Loucy (cell line): ENCODE measurements around the gene WDSUB1.

ENCODE experiments used
- H2AFZ ChIP-seq: fragments of 200-600 bp; sonication (generic); 2 replicates; pipeline ENCODE4 v1.6.0; 2016; ENCODE audit warnings: antibody characterized with exemption, mild to moderate bottlenecking, low read length, moderate library complexity
- H3F3A ChIP-seq: fragments of 200-600 bp; 2 replicates; pipeline ENCODE4 v1.6.0; 2016; ENCODE audit warnings: antibody characterized with exemption, low read depth, mild to moderate bottlenecking
- H3K27me3 ChIP-seq: fragments of 200-600 bp; sonication (generic); 2 replicates; pipeline ENCODE4 v1.6.1; 2014; ENCODE audit warnings: low read length, mild to moderate bottlenecking; ENCODE audit not compliant: insufficient read depth, poor library complexity, severe bottlenecking
- H3K36me3 ChIP-seq: fragments of 200-600 bp; sonication (generic); 2 replicates; pipeline ENCODE4 v1.6.1; 2016; ENCODE audit warnings: low read length; ENCODE audit not compliant: insufficient read depth
- H3K4me1 ChIP-seq: fragments of 200-600 bp; sonication (generic); 2 replicates; pipeline ENCODE4 v1.5.1; 2014; ENCODE audit warnings: low read length, mild to moderate bottlenecking; ENCODE audit not compliant: insufficient read depth, poor library complexity, severe bottlenecking
- H3K4me2 ChIP-seq: fragments of 200-600 bp; sonication (generic); 2 replicates; pipeline ENCODE4 v1.6.0; 2014; ENCODE audit warnings: antibody characterized with exemption, low read length, low read depth, mild to moderate bottlenecking; ENCODE audit not compliant: poor library complexity, severe bottlenecking
- H3K4me3 ChIP-seq: fragments of 200-600 bp; sonication (generic); 2 replicates; pipeline ENCODE4 v1.5.1; 2014; ENCODE audit warnings: low read length, mild to moderate bottlenecking, mixed read lengths; ENCODE audit not compliant: poor library complexity, severe bottlenecking
- H3K79me2 ChIP-seq: fragments of 200-600 bp; sonication (generic); 2 replicates; pipeline ENCODE4 v1.6.1; 2014; ENCODE audit warnings: low read length; ENCODE audit not compliant: insufficient read depth
- H3K9ac ChIP-seq: fragments of 200-600 bp; sonication (generic); 2 replicates; pipeline ENCODE4 v1.6.0; 2014; ENCODE audit warnings: mild to moderate bottlenecking, low read depth, low read length, moderate library complexity; ENCODE audit not compliant: poor library complexity, severe bottlenecking
- H3K9me2 ChIP-seq: fragments of 200-600 bp; sonication (generic); replicated peaks from 2 replicates; pipeline ENCODE4 v1.6.1; 2016; ENCODE audit warnings: low read depth, low read length, mixed read lengths
- H3K9me3 ChIP-seq: fragments of 200-600 bp; sonication (generic); 2 replicates; pipeline ENCODE4 v1.6.1; 2014; ENCODE audit warnings: mild to moderate bottlenecking, antibody characterized with exemption, low read length, low read depth; ENCODE audit not compliant: insufficient read depth
- H4K20me1 ChIP-seq: fragments of 200-600 bp; sonication (generic); 2 replicates; pipeline ENCODE4 v1.6.0; 2014; ENCODE audit warnings: antibody characterized with exemption, low read length, mild to moderate bottlenecking; ENCODE audit not compliant: insufficient read depth, poor library complexity, severe bottlenecking
- CTCF ChIP-seq: fragments of 200-600 bp; sonication (generic); conservative IDR thresholded peaks from 2 replicates; pipeline ENCODE4 v1.5.1; 2014; ENCODE audit warnings: mild to moderate bottlenecking, antibody characterized with exemption, low read length
- EZH2phosphoT487 ChIP-seq: fragments of 200-600 bp; IDR thresholded peaks from 2 replicates; pipeline ENCODE4 v1.6.1; 2018; ENCODE audit warnings: antibody characterized with exemption, mild to moderate bottlenecking, moderate library complexity, borderline replicate concordance

Gene WDSUB1

GRCh38 chr2:159256159-159256558, 30.3 kb downstream of the WDSUB1 start:
- Histone ChIP-seq H3K4me3 (no peak overlapping the region), H3F3A (no peaks in the 10 kb centered on the region), H3K9me3 (no peaks in the 10 kb centered on the region), H3K9ac (no peak overlapping the region), H3K4me2 (no peak overlapping the region), H4K20me1 (no peaks in the 10 kb centered on the region), H3K4me1 (no peaks in the 10 kb centered on the region), H3K79me2 (no peaks in the 10 kb centered on the region; the same call in 1 of the 2 replicates), H3K9me2 (no peaks in the 10 kb centered on the region), H3K36me3 (peaks cover 37% of the 10 kb centered on the region), H3K27me3 (no peaks in the 10 kb centered on the region), H2AFZ (no peak overlapping the region)
- no peak for TF ChIP-seq EZH2phosphoT487
- no peak for TF ChIP-seq CTCF

GRCh38 chr2:159252905-159253304, 33.6 kb downstream of the WDSUB1 start:
- Histone ChIP-seq H3K79me2 (no peaks in the 10 kb centered on the region), H2AFZ (no peak overlapping the region), H3K4me2 (no peak overlapping the region), H3K27me3 (no peaks in the 10 kb centered on the region), H3K9me3 (no peaks in the 10 kb centered on the region), H3K36me3 (peaks cover 26% of the 10 kb centered on the region), H3K4me1 (peaks cover 26% of the 10 kb centered on the region), H3F3A (no peaks in the 10 kb centered on the region), H3K9me2 (no peaks in the 10 kb centered on the region), H4K20me1 (no peaks in the 10 kb centered on the region), H3K9ac (no peak overlapping the region), H3K4me3 (no peak overlapping the region)
- TF ChIP-seq CTCF (no peak), EZH2phosphoT487 (no peak)

GRCh38 chr2:159251296-159252173, 35.0 kb downstream of the WDSUB1 start:
- Histone ChIP-seq H3K9ac (no peak overlapping the region), H3K9me2 (no peaks in the 10 kb centered on the region), H3K4me2 (no peak overlapping the region), H3K9me3 (peaks cover 5% of the 10 kb centered on the region; the same call in 1 of the 2 replicates), H4K20me1 (no peaks in the 10 kb centered on the region), H3K4me3 (no peak overlapping the region), H3K4me1 (peaks cover 26% of the 10 kb centered on the region), H3K36me3 (peaks cover 22% of the 10 kb centered on the region), H3K27me3 (no peaks in the 10 kb centered on the region), H3K79me2 (no peaks in the 10 kb centered on the region), H2AFZ (no peak overlapping the region), H3F3A (no peaks in the 10 kb centered on the region; the same call in 1 of the 2 replicates)
- TF ChIP-seq EZH2phosphoT487 (no peak), CTCF (no peak)
